Prostate gland (tissue), 2 donors: ENCODE measurements around the gene TEC.

Source experiments
- POLR2AphosphoS5 ChIP-seq: sonication (generic); formaldehyde crosslinking; IDR thresholded peaks from one replicate; pipeline ENCODE4 v1.6.1; 2017; ENCODE audit warnings: antibody characterized with exemption
- TF ChIP-seq, protein P1 (sequence below), 4 experiments: fragments of 200-600 bp in 2 of 4; fragments of 450-650 bp in 2 of 4; sonication (generic) in 2 of 4; IDR thresholded peaks; 1 replicate in 3 of 4; 2 replicates in 1 of 4; pipeline ENCODE4 v1.5.1; 2016 to 2019; ENCODE audit warnings: antibody characterized with exemption in 4 of 4, mild to moderate bottlenecking in 2 of 4, moderate library complexity in 2 of 4

DNA sequence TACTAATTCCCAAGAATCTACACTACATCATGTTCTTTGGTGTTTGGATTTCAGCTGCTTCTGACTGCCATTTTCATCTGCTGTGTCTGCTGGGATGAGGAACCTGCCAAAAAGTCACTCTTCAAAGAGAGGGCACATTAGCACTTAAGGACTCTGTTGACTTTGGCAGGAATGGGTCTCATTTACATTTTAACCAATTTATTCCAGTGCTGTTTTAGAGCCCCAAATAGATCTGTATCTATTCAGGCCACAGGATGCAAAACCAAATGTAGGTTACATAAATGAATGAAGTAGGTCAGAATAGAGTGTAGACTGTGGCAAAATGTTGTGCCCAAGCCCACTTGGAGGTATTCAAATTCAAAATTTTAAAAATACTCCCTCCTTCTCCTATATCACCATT, 150.0 kb downstream of the TEC start:
- TF ChIP-seq, protein P1, sequence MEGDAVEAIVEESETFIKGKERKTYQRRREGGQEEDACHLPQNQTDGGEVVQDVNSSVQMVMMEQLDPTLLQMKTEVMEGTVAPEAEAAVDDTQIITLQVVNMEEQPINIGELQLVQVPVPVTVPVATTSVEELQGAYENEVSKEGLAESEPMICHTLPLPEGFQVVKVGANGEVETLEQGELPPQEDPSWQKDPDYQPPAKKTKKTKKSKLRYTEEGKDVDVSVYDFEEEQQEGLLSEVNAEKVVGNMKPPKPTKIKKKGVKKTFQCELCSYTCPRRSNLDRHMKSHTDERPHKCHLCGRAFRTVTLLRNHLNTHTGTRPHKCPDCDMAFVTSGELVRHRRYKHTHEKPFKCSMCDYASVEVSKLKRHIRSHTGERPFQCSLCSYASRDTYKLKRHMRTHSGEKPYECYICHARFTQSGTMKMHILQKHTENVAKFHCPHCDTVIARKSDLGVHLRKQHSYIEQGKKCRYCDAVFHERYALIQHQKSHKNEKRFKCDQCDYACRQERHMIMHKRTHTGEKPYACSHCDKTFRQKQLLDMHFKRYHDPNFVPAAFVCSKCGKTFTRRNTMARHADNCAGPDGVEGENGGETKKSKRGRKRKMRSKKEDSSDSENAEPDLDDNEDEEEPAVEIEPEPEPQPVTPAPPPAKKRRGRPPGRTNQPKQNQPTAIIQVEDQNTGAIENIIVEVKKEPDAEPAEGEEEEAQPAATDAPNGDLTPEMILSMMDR (IDR thresholded peaks at IDR 0.05), result no peak
- no peak for TF ChIP-seq POLR2AphosphoS5
